ENCODE data around the gene C2.

DNA sequence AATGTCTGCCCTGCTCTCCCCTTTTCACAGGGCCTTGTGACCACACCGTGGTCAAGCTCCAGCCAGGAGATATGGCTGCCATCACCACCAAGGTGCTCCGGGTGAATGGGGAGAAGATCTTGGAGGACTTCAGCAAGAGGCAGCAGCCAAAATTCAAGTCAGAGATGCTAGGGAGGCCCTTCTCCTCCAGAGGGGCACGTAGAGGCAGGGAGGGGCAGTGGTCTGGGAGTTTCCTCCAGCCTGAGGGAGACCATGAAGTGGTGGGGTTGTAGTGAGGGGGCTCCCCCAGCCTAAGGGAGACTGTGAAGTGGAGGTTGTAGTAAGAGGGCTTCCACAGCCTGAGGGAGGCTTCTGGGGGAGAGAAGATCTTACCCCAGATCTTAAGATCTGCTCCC lies 40.4 kb downstream of the C2 start:
- TF ChIP-seq, protein P1, sequence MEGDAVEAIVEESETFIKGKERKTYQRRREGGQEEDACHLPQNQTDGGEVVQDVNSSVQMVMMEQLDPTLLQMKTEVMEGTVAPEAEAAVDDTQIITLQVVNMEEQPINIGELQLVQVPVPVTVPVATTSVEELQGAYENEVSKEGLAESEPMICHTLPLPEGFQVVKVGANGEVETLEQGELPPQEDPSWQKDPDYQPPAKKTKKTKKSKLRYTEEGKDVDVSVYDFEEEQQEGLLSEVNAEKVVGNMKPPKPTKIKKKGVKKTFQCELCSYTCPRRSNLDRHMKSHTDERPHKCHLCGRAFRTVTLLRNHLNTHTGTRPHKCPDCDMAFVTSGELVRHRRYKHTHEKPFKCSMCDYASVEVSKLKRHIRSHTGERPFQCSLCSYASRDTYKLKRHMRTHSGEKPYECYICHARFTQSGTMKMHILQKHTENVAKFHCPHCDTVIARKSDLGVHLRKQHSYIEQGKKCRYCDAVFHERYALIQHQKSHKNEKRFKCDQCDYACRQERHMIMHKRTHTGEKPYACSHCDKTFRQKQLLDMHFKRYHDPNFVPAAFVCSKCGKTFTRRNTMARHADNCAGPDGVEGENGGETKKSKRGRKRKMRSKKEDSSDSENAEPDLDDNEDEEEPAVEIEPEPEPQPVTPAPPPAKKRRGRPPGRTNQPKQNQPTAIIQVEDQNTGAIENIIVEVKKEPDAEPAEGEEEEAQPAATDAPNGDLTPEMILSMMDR (IDR thresholded peaks at IDR 0.05; ENCODE audit: insufficient read depth, low read length, poor library complexity, severe bottlenecking) = no peak
- TF ChIP-seq EZH2phosphoT487 (conservative IDR thresholded peaks at IDR 0.05; ENCODE audit: low read length) = no peak

Measured in SU-DHL-6 (cell line).